ENCODE data around the gene KCNG4. TPM values are rescaled to one million over a fixed set of nuclear protein-coding genes. Genes with fewer than 3 reads are reported as not detected.

Gene KCNG4
- total RNA-seq, 1 donor from 2014 or later, result not detected

DNA sequence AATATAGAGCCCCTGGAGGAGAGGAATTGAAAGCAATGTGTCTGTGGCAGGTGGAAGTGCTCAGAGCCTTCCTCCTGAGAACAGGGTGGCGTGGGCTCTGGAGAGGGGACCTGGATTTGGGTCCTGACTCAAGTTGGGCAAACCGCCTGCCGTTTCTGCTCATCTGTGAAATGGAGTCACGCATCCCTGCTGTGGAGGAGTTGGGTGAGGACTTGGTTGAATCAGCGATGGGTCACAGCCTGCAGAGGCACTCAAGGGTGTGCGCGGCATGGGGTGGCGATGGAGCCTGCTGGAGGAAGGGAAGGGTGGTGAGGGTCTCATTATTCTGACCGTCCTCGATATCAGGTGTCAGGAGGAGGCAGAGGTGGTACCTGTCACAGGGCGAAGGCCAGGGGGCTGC lies 45.8 kb downstream of the KCNG4 start:
- intact Hi-C loops (cut with DNase I), result no loop called here

DNA sequence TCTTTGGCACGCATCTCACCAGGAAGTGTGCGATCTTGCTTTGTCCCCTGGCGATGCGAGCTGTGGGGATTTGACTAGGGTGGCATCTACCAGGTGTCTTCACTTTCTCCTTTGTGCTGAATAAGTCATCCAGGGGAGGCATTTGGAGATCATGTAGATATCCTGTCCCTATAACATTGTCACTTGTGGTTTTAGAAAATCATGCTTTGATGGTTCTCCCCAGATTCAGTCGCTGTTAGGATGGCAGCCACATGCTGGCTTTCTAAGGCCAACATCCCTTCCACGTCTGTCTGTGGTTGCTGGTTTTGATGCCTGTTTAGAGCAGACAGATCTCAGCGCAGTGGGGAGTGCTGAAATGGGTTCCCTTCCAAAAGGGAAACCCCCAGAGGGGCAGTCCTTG lies 46.3 kb downstream of the KCNG4 start:
- intact Hi-C loops (cut with DNase I), result no loop called here
- no peak for DNase-seq (ENCODE audit: low spot score)

More for the DNA sequence above, 45.8 kb downstream of the KCNG4 start:
- no peak for DNase-seq (ENCODE audit: low spot score)

DNA sequence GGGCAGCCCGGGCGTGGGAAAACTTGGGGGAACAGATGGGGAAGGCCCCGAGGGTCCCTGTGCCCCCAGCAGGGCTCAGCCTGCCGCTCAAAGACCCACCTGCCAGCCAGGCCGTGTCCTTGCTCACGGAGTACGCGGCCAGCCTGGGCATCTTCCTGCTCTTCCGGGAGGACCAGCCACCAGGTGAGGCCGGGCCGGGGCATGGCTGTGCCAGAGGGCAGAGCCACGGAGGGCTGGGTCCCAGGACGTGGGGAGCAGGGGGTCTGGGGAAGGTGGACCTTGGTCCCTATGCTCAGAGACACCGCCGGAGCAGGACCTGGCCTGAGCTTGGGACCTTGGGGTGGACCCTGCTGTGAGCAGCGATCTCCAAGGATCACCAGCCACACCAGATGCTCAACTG lies 48.3 kb downstream of the KCNG4 start:
- no peak for DNase-seq (ENCODE audit: low spot score)
- intact Hi-C loops (cut with DNase I), result no loop called here

DNA sequence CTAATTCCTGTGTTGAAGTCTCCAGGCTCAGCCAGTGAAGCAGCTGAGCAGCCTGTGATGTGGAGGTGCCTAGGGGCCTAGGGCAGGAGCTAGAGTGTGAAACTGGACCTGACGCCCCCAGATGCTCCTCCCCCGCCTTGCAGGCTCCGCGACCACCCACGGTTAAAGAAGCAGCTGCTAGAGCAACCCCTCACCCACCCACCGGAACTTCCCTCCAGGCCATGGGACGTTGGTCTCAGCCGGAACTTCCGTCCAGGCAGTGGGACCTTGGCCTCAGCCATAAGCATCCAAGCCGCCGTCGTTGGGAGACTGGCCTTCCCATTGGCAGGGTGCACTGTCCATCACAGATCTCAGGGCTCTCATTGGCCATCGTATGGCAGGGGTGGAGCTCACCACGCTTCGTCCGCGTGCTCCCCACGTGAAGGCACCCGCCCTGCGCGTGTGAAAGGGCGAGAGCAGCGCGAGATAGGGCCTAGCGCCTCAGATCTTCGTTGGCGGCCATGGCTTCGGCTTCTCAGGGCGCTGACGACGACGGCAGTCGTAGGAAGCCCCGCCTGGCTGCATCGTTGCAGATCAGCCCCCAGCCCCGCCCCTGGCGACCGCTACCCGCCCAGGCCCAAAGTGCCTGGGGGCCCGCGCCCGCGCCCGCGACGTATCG lies 49.0 kb downstream of the KCNG4 start, which contains the start of gene ADAD2:
TSS of gene ADAD2 (plus strand) at position 427 of the 658 bp plus-strand sequence. CDS start at position 501, 74 bp downstream.
- intact Hi-C loops (cut with DNase I), result no loop called here
- no peak for DNase-seq (ENCODE audit: low spot score)

DNA sequence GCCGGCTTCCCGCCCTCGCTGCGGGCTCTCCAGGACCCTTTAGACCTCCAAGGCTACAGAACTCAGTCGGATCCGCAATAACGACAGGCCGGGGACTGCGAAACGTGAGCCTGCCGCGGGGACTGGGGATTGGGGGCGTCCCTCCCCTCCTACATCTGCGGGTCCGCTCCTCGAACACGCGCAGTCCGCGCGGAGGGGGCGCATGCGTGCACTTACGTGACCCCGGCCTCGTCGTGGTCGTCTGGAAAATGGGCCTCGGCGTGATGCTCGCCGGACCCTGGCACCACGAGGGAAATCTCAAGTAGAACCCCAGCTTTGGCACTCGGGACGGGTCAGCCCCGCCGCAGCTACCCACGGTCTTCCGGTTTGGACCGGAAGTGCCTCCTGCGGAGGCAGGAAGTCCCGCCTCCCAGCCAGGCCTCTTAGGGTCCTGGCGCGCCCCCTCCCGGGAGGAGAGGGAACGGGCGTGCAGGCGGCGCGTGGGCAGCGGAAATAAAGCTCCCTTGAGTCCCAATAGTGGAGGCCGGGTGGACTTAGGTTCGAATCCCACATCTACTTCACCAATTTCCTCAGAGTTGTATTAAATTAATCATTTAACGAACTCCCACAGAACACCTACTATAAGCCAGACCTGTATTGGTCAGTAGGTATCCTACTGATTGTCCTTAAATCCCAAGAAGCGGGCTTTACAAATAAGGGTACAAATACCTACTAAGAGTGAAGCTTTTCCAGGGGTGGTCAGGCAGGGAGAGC lies 53.0 kb downstream of the KCNG4 start, which contains the start of gene TAF1C:
TSS of gene TAF1C (minus strand) at position 373 of the 753 bp plus-strand sequence. CDS start 2,069 bp downstream, outside the sequence.
- DNase-seq (ENCODE audit: low spot score), result peak; percentile 95
- intact Hi-C loops (cut with DNase I), result loop anchor here (2.0 to 10.0 kb wide), 3 partner anchors 100 to 298 kb away; partner anchors contain the start of gene NECAB2

DNA sequence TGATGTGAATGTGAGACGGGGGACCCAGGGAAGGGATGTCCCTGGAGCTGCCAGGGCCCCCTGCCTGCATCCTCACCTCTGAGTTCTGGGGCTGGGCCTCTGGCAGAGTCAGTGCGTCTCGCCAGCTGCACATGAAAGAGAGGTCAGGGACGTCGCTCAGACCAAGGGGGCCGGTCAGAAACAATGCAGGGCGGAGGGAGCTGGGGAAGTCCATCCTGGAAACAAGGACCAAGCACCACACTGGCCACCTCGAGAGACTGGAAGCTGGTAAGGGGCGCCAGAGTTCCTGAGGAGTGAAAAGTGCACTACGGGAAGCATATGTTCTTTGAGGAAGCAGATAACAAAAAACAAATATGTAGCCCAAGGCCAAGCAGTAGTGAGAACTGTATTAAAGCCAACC lies 55.0 kb downstream of the KCNG4 start:
- DNase-seq (ENCODE audit: low spot score), result no peak
- intact Hi-C loops (cut with DNase I), result loop anchor here (5.0 to 10.0 kb wide), 4 partner anchors 37 to 300 kb away; partner anchors contain the start of genes DNAAF1, HSDL1 and NECAB2

DNA sequence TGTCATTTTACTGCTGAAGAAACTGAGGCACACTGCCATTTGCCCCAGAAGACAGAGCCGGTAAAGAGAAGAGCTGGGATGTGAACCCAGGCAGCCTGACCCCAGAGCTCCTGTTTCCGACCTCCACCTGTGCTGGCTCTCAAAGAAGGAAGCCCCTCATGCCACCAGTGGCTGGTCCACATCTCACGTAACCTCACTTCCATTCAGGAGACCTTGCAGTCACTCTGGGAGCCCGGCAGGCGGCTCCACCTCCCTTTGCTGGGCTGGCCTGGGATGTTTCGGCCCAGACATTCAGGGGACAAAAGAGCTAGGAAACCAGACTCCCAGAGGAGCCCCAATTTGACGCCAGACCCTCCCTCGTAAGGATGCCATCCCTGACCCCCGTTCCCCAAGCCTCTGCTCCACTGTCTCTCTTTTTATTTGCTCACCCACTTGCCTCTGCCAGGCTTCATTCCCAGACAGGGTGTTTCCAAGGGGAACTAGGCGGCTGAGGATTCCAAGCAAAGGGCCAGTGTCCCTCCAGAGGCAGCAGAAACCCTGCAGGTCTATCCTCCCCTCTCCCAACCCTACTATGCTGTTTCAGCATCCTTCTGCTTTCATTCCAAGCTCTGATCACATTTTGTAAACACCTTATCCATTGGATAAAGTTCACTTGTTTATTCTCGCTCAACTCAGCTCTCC lies 55.8 kb downstream of the KCNG4 start:
- DNase-seq (ENCODE audit: low spot score), result no peak

DNA sequence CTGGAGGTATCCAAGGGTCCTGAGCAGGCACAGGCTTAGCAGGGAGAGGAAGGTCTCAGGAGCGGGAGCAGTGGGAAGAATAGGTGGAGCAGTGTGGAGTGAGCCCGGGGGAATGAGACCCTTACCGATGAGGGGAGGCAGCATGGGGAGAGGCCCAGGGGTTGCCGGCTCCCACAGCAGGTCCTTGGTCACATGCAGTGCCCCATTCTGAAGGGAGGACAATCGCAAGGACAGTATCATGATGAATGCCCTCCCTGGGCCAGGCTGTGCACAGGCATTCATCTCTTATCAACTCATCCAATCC lies 56.3 kb downstream of the KCNG4 start:
- DNase-seq (ENCODE audit: low spot score), result no peak
- intact Hi-C loops (cut with DNase I), result loop anchor here (5.0 to 10.0 kb wide), 3 partner anchors 36 to 301 kb away; partner anchors contain the start of genes DNAAF1 and HSDL1

More for the DNA sequence above, 55.8 kb downstream of the KCNG4 start:
- intact Hi-C loops (cut with DNase I), result loop anchor here (5.0 to 10.0 kb wide), 3 partner anchors 37 to 301 kb away; partner anchors contain the start of genes DNAAF1 and HSDL1

DNA sequence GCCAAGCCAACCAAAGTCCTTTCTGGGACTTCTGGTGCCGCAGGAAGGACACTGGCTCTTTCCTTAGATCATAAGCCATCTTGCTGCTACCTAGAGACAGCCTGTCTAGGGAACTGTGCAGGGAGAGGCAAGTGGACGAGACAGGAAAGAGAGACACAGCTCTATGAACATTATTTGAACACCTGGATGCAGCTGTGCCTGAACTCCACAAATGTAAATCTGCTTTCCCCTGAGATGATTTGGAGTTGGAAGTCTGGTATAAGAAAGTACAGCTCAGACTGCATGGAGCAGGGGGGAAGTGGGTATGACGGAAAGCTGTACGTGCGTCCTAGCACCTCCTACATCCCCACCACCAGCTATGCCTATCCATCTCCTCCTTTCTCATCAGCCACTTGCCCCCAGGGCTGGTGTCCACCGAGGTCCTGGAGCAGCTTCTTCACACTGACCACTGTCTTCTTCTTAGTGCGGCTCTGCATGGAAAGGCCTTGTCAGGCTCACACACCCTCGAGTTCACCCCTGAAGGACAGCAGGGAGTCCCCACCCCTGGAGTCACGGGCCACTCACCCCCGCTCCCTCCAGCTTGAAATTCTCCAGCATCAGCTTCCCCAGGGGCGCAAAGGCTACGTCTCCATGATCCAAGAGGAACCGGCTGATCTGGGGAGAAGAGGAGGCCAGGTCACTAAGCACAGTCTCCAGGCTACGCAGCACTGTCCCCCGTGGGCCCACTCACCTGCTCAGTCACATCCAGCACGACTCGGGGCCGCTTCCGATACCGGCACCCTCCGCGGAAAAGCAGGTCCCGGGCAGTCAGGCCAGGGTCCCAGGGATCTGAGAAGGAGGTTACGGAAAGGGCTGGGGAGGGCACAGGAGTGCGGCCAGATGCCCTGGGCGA lies 56.9 kb downstream of the KCNG4 start:
- intact Hi-C loops (cut with DNase I), result loop anchor here (5.0 to 10.0 kb wide), 3 partner anchors 36 to 302 kb away; partner anchors contain the start of genes DNAAF1 and HSDL1

DNA sequence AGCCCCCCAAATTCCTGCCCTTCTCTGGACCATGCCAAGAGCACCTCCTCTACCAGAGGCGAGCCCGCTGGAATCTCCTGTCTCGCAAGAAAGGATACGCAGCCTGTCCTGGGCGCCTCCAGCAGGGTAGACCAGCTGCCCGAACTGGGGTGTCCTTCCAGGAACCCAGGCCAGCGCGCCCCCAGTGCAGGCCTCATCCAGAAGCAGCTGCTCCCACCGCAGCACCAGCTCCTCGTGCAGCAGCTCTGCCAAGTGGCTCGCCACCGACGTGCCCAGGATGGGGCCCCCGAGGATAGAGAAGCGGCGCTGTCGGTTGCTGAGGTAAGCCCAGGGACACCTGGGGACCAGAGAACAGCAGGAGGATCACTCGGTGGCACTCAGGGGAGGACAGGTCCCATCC lies 57.7 kb downstream of the KCNG4 start:
- peak; percentile 67 for DNase-seq (ENCODE audit: low spot score)
- intact Hi-C loops (cut with DNase I), result loop anchor here (5.0 to 10.0 kb wide), 3 partner anchors 35 to 303 kb away; partner anchors contain the start of genes DNAAF1 and HSDL1

More for the DNA sequence above, 56.9 kb downstream of the KCNG4 start:
- DNase-seq (ENCODE audit: low spot score), result no peak

DNA sequence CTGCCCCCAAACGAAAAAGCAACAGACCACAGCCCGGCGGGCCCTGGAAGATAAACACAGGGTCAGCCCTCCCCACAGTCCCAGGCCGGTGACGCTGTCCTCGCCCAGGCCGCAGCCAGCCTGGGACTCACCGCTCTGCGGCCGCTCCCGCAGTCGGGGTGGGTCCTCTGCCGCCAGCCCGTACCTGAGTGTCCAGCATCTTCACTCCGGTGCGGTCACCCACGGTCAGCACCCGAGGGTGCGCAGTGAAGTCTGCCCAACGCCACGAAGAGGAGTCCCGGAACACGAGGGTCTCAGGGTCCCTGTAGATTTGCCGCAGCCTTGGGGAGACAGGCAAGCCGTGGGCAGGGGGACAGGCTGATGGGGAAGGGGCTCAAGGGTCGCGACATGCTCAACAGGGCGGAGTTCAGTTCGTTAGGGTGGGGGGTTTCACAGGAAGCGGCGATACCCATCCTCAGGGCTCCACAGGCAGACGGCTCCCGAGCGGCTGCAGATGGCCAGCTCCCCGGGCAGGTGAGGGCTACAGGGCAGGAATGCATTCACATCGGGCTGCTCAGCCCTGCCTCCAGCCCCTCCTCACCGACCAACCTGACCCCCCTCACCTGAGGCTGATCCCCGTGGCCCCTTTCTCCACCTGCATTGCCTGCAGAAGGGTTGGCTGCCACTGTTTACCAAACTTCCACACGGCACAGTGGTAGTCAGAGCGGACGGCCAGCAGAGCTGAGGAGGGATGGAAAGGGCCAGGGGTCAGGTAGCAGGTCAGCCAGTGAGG lies 58.5 kb downstream of the KCNG4 start:
- peak; percentile 49 for DNase-seq (ENCODE audit: low spot score)
- intact Hi-C loops (cut with DNase I), result loop anchor here (5.0 to 10.0 kb wide), 3 partner anchors 34 to 303 kb away; partner anchors contain the start of genes DNAAF1 and HSDL1

DNA sequence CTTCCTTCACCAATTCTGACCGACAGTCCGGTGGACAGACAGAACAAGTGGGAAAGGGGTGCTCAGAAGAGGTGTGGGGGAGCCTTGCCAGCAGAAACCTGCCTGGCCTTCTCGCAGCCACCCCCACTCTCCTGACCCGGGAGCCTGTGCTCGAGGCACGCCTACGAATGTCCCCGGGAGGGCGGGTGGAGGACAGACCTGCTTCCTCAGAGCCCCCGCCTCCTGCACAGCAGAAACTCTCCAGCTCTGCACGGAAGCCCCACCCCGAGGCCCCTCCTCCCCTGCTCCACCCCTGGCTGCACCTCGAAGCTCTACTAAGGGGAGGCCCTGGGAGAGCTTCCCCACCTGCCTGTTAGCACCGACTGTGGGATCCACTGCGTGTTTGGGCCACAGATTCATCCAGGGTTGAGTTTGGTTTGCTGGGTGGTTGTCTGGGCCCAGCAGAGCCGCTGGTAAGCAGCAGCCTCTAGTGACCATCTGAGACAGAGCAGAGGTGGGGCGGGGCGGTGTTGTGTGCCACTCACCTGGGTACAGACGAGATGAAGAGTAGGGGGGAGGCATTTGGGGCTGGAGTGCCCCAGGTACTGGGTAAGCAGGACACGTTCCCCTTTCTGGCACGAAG lies 59.2 kb downstream of the KCNG4 start:
- intact Hi-C loops (cut with DNase I), result loop anchor here (5.0 to 10.0 kb wide), 3 partner anchors 33 to 304 kb away; partner anchors contain the start of genes DNAAF1 and HSDL1
- DNase-seq (ENCODE audit: low spot score), result no peak

DNA sequence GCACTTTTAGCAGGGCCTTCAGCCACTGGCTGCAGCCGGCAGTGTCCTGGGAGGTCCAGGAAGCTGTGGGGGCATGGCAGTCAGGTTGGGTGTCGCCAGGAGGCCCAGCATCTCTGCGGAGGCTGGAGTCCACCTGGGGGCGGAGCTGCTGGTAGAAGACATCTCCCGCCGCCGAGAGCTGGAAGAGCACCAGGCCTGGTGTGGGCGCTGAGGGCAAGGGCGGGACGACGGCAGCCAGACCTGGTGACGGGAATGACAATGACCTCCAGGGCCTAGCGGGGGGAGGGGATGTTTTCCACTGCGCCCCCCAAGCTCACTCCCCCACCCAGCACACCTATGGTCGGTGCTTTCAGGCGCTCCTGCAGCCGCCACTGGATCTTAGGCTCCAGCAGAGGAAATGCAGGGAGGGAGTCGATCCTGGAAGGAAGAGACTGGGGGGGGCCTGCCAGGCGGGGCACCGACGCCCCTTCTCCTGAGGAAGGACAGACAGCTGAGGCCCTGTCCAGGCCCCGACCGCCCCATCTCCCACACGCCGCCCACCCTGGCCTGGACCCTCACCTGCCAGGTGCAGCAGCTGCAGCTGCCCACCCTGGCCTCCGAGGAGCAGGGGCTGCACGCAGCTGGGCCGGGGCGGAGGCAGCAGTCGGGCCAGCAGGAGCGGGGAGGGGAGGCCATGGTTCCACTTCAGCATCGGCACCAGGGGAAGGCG lies 60.0 kb downstream of the KCNG4 start:
- DNase-seq (ENCODE audit: low spot score), result no peak
- intact Hi-C loops (cut with DNase I), result loop anchor here (5.0 to 10.0 kb wide), 4 partner anchors 32 to 305 kb away; partner anchors contain the start of genes DNAAF1 and HSDL1

DNA sequence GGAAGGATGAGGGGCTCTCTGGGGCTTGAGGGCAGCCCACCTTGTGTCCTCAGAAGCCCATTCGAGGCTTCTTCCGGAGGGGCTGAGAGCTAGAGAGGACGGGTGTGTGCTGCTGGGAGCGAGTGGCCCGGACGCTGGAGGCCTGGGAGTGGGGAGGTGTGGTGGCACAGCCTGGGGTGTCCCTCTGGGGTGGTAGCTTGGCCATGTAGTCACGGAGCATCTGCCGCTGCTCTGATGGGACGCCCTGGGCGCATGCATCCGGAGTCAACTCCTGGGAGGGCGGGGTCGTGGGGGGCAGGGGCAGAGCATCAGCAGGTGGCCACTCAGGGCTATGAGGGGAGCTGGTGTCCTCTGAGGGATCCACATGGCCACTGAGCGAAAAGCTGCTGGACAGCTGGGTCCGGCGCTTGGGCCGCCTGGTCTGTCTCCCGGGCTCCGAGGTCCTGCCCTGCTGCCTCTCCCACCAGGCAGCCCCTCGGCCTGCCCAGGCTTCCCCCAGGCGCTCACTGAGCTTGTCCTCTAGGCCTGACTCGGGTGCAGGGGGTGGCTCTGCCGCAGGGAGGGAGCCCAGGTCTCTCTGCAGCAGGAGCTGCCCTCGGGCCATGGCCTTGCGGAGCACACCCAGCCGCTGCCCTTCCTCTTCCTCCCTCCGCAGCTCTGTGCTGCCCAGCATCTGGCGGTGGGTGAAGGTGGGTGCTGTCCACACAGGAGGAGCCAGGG lies 60.8 kb downstream of the KCNG4 start:
- no peak for DNase-seq (ENCODE audit: low spot score)
- intact Hi-C loops (cut with DNase I), result loop anchor here (5.0 kb wide), 1 partner anchor 222 kb away; no protein-coding TSS in a partner anchor

DNA sequence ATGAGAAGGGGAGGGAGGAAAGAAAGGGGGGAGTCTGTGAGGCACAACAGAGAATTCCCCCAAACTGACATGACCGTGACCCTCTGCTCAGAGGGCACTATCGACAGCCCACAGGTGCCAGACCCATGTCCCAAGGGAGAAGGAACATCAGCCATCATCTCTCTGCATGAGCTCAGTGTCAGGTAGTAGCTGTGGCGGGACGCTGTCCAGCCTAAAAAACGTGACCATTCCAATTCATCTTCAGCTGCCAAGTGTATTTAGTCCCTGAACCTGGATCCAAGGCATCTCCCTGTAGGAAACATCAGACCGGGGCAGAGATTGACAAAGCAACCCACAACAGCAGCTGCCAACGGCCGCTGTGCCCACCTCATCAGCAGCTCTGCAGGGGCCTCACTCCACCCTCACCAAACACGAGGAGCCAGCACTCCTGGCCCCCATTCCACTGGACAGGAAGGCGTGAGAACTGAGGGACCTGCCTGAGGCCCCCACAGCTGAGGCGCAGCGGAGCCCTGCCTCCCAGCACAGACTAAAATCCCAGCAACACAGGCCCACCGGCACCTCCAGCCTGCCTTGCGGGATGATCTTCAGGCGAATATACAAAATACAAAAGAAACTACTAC lies 61.6 kb downstream of the KCNG4 start:
- peak; percentile 63 for DNase-seq (ENCODE audit: low spot score)
- intact Hi-C loops (cut with DNase I), result loop anchor here (5.0 kb wide), 1 partner anchor 221 kb away; no protein-coding TSS in a partner anchor

DNA sequence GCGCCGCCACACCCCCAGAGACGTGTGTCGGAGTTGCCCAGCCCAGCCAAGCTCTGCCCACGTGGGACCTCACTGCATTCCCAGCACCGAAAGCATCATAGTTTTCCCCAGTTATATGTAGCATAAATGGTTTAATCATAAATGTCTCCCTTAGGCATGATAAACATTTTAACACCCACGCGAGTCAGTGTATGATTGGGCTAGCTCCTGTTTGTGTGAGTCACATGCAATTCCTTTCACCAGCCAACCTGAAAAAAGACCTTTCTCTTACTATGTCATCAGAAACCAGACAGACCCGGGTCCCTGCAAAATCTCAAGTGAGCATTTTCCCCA lies 62.1 kb downstream of the KCNG4 start:
- intact Hi-C loops (cut with DNase I), result loop anchor here (5.0 kb wide), 1 partner anchor 220 kb away; no protein-coding TSS in a partner anchor
- DNase-seq (ENCODE audit: low spot score), result peak; percentile 38

Measured in cardiac septum (tissue), 1 donor.